ENCODE measurements around the gene ELL2. TPM values are rescaled to one million over a fixed set of nuclear protein-coding genes. Genes with fewer than 3 reads are reported as not detected.

Gene ELL2
- total and polyA plus RNA-seq, 2 of the 13 experiments (the other 11 are each of a cell fraction or from before 2014, with no cell fraction given) = 78.9 to 97.1 TPM

DNA sequence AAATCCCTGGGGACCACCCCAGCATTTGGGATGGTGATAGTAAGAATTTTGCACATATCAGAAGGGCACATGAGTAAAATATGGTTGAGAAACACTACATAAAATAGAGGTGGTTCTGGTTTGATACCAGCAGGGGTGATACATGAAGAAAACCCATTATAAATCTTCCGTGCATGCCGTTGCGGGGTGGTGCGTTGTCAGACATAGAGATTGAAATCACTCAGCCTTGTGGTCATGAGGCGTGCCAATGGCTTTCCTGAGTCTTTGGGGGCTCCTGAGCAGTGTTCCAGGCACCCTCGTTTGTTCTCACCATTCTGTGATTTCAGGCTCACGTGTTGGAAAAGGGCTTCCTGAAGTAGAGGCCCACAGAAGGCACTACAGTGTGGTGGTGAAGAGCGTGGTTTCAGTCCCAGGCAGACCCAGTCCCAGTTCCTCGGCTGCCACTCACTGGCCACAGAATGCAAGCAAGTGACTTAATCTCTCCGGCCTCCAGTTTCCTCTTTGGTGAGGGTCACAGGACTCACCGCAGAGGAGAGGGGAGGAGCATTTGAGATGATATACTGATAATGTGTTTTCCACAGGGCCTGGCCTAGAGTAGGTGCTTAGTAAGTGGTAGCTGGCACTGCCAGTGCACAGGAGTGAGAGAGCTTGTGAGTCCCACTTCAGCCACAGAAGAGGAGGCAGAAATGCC, 118.7 kb downstream of the ELL2 start (continued):
- TF ChIP-seq, protein P1, sequence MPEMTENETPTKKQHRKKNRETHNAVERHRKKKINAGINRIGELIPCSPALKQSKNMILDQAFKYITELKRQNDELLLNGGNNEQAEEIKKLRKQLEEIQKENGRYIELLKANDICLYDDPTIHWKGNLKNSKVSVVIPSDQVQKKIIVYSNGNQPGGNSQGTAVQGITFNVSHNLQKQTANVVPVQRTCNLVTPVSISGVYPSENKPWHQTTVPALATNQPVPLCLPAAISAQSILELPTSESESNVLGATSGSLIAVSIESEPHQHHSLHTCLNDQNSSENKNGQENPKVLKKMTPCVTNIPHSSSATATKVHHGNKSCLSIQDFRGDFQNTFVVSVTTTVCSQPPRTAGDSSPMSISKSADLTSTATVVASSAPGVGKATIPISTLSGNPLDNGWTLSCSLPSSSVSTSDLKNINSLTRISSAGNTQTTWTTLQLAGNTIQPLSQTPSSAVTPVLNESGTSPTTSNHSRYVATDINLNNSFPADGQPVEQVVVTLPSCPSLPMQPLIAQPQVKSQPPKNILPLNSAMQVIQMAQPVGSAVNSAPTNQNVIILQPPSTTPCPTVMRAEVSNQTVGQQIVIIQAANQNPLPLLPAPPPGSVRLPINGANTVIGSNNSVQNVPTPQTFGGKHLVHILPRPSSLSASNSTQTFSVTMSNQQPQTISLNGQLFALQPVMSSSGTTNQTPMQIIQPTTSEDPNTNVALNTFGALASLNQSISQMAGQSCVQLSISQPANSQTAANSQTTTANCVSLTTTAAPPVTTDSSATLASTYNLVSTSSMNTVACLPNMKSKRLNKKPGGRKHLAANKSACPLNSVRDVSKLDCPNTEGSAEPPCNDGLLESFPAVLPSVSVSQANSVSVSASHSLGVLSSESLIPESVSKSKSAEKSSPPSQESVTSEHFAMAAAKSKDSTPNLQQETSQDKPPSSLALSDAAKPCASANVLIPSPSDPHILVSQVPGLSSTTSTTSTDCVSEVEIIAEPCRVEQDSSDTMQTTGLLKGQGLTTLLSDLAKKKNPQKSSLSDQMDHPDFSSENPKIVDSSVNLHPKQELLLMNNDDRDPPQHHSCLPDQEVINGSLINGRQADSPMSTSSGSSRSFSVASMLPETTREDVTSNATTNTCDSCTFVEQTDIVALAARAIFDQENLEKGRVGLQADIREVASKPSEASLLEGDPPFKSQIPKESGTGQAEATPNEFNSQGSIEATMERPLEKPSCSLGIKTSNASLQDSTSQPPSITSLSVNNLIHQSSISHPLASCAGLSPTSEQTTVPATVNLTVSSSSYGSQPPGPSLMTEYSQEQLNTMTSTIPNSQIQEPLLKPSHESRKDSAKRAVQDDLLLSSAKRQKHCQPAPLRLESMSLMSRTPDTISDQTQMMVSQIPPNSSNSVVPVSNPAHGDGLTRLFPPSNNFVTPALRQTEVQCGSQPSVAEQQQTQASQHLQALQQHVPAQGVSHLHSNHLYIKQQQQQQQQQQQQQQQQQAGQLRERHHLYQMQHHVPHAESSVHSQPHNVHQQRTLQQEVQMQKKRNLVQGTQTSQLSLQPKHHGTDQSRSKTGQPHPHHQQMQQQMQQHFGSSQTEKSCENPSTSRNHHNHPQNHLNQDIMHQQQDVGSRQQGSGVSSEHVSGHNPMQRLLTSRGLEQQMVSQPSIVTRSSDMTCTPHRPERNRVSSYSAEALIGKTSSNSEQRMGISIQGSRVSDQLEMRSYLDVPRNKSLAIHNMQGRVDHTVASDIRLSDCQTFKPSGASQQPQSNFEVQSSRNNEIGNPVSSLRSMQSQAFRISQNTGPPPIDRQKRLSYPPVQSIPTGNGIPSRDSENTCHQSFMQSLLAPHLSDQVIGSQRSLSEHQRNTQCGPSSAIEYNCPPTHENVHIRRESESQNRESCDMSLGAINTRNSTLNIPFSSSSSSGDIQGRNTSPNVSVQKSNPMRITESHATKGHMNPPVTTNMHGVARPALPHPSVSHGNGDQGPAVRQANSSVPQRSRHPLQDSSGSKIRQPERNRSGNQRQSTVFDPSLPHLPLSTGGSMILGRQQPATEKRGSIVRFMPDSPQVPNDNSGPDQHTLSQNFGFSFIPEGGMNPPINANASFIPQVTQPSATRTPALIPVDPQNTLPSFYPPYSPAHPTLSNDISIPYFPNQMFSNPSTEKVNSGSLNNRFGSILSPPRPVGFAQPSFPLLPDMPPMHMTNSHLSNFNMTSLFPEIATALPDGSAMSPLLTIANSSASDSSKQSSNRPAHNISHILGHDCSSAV (CRISPR knock-in tag; IDR thresholded peaks at IDR 0.05; ENCODE audit: borderline replicate concordance) = no peak
- TF ChIP-seq ZNF143 (CRISPR knock-in tag; IDR thresholded peaks at IDR 0.05) (no peak), TOPORS (CRISPR knock-in tag; IDR thresholded peaks at IDR 0.05) (no peak), RORA (CRISPR knock-in tag; IDR thresholded peaks at IDR 0.05) (no peak), PRMT3 (CRISPR knock-in tag; IDR thresholded peaks at IDR 0.05; ENCODE audit: borderline replicate concordance, low read depth) (no peak), RXRB (CRISPR knock-in tag; IDR thresholded peaks at IDR 0.05; ENCODE audit: borderline replicate concordance) (0 out of 2 replicates have a peak, but pooled peaks have one; percentile 26), ONECUT2 (CRISPR knock-in tag; IDR thresholded peaks at IDR 0.05) (no peak), BCLAF1 (IDR thresholded peaks at IDR 0.05) (no peak), ZIK1 (CRISPR knock-in tag; IDR thresholded peaks at IDR 0.05; ENCODE audit: borderline replicate concordance, low read depth) (no peak), ZBTB44 (CRISPR knock-in tag; IDR thresholded peaks at IDR 0.05) (no peak), ZNF17 (CRISPR knock-in tag; IDR thresholded peaks at IDR 0.05) (no peak), GFI1 (CRISPR knock-in tag; IDR thresholded peaks at IDR 0.05; ENCODE audit: borderline replicate concordance) (peak; percentile 41; the same call in 1 of the 2 replicates), ZNF550 (CRISPR knock-in tag; IDR thresholded peaks at IDR 0.05; ENCODE audit: borderline replicate concordance) (no peak), ISX (CRISPR knock-in tag; conservative IDR thresholded peaks at IDR 0.05) (no peak), ZNF569 (CRISPR knock-in tag; IDR thresholded peaks at IDR 0.05; ENCODE audit: borderline replicate concordance) (no peak)
- TF ChIP-seq, protein P2, sequence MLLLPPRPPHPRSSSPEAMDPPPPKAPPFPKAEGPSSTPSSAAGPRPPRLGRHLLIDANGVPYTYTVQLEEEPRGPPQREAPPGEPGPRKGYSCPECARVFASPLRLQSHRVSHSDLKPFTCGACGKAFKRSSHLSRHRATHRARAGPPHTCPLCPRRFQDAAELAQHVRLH (CRISPR knock-in tag; IDR thresholded peaks at IDR 0.05; ENCODE audit: borderline replicate concordance, low read depth) = peak; percentile 31; the same call in 1 of the 2 replicates

All from HepG2 (cell line).